C4-2B (cell line): Measurements from ENCODE around the gene FUT3.

ENCODE experiments used
- CTCF ChIP-seq: fragments of 450-650 bp; conservative IDR thresholded peaks from 2 replicates; pipeline ENCODE4 v1.5.1; 2017; ENCODE audit warnings: mild to moderate bottlenecking
- ZFX ChIP-seq: fragments of 450-650 bp; IDR thresholded peaks from 2 replicates; pipeline ENCODE4 v1.6.1; 2017

- TF ChIP-seq CTCF (no peak), ZFX (no peak)
These were observed 16.2 kb upstream of the FUT3 start for GRCh38 chr19:5867201-5868136.
